GM12873 (cell line): ENCODE results near the gene KLK5.

Experiments used
- CTCF ChIP-seq: IDR thresholded peaks from 2 replicates; pipeline ENCODE4 v1.5.1; 2012; ENCODE audit warnings: low read depth, mild to moderate bottlenecking, moderate library complexity, low read length, control low read depth; ENCODE audit not compliant: insufficient read depth; ENCODE audit errors: missing control alignments

KLK5 gene

GRCh38 chr19:50994129-50994528, 41.3 kb upstream of the KLK5 start:
- TF ChIP-seq CTCF: no peak

GRCh38 chr19:50992666-50993035, 39.8 kb upstream of the KLK5 start:
- TF ChIP-seq CTCF: no peak

GRCh38 chr19:50983625-50984292, 30.9 kb upstream of the KLK5 start, which contains the start of gene KLK7:
KLK7 (minus strand) TSS chr19:50983917; CDS start chr19:50982399, 1,518 bp downstream.
- TF ChIP-seq CTCF: no peak

- TF ChIP-seq CTCF: no peak
Observed at GRCh38 chr19:50982186-50982585, 29.3 kb upstream of the KLK5 start.

GRCh38 chr19:50981587-50982146, 28.8 kb upstream of the KLK5 start:
- TF ChIP-seq CTCF: no peak

GRCh38 chr19:50980208-50980607, 27.4 kb upstream of the KLK5 start:
- no peak for TF ChIP-seq CTCF

GRCh38 chr19:50979758-50980157, 26.9 kb upstream of the KLK5 start:
- no peak for TF ChIP-seq CTCF
